OCI-LY7 (cell line): ENCODE results near the gene CDH1.

Experiments used
- CTCF ChIP-seq: fragments of 200-600 bp; sonication (generic); conservative IDR thresholded peaks from 2 replicates; pipeline ENCODE4 v1.5.1; 2014; ENCODE audit warnings: mild to moderate bottlenecking, antibody characterized with exemption, low read length, moderate library complexity, mixed read lengths
- EZH2phosphoT487 ChIP-seq: fragments of 200-600 bp; sonication (generic); IDR thresholded peaks from 2 replicates; pipeline ENCODE4 v1.6.1; 2018; ENCODE audit warnings: low read depth, borderline replicate concordance, mild to moderate bottlenecking, mixed run types, antibody characterized with exemption, low read length, moderate library complexity, mixed read lengths

- no peak for TF ChIP-seq CTCF
- no peak for TF ChIP-seq EZH2phosphoT487
Observed at GRCh38 chr16:68786685-68787418, 49.8 kb downstream of the CDH1 start.
